A673 (cell line): ENCODE measurements around the gene ZNF273. TPM values are rescaled to one million over a fixed set of nuclear protein-coding genes. Genes with fewer than 3 reads are reported as not detected.
"Not testable (repeated sequence)": the region's sequence is repeated elsewhere in the genome, so short reads cannot be mapped to it uniquely, and the experiment has no call there.

Experiments
- BruUV-seq: library from RNA; stranded (reverse); fragments of 400-500 nt; replicated peaks from 2 replicates; lab custom pipeline; 2021; lab: Mats Ljungman, UMichigan
- CTCF ChIA-PET: fragments of 300-600 bp; sonication (Branson Sonifier 250); formaldehyde crosslinking; loops from one replicate; lab custom pipeline; 2022; ENCODE audit warnings: antibody characterized with exemption; lab: Charles Lee
- POLR2A ChIA-PET: fragments of 300-600 bp; sonication (Branson Sonifier 250); formaldehyde crosslinking; loops from one replicate; lab custom pipeline; 2022; ENCODE audit warnings: antibody characterized with exemption; ENCODE audit not compliant: low non-redundant PET; lab: Charles Lee
- DNase-seq: peaks from one replicate; pipeline ENCODE4 v3.0.0-alpha.2; 2015; ENCODE audit warnings: low spot score
- H3K27ac ChIP-seq: fragments of 200-600 bp; sonication (generic); 2 replicates; pipeline ENCODE4 v1.5.1; 2016; ENCODE audit warnings: mixed run types, low read depth, mild to moderate bottlenecking, mixed read lengths, antibody characterized with exemption, low read length; ENCODE audit not compliant: poor library complexity, severe bottlenecking
- H3K27me3 ChIP-seq: fragments of 200-600 bp; sonication (generic); replicated peaks from 2 replicates; pipeline ENCODE4 v1.6.1; 2017; ENCODE audit warnings: mixed run types, low read depth, mild to moderate bottlenecking, mixed read lengths, antibody characterized with exemption, low read length; ENCODE audit not compliant: insufficient read depth, poor library complexity
- H3K36me3 ChIP-seq: fragments of 200-600 bp; sonication (generic); 2 replicates; pipeline ENCODE4 v1.6.1; 2016; ENCODE audit warnings: mixed run types, mild to moderate bottlenecking, mixed read lengths, antibody characterized with exemption, low read length; ENCODE audit not compliant: insufficient read depth, poor library complexity, severe bottlenecking
- H3K4me1 ChIP-seq: fragments of 200-600 bp; sonication (generic); 2 replicates; pipeline ENCODE4 v1.6.1; 2017; ENCODE audit warnings: mixed run types, mild to moderate bottlenecking, mixed read lengths, antibody characterized with exemption, low read length; ENCODE audit not compliant: insufficient read depth, poor library complexity, severe bottlenecking
- H3K4me3 ChIP-seq: fragments of 200-600 bp; sonication (generic); 2 replicates; pipeline ENCODE4 v1.5.1; 2016; ENCODE audit warnings: low read depth, mixed run types, mild to moderate bottlenecking, mixed read lengths, low read length; ENCODE audit not compliant: poor library complexity, severe bottlenecking
- H3K9me3 ChIP-seq: fragments of 200-600 bp; sonication (generic); 2 replicates; pipeline ENCODE4 v1.6.1; 2016; ENCODE audit warnings: mixed run types, low read depth, mild to moderate bottlenecking, mixed read lengths, antibody characterized with exemption, low read length; ENCODE audit not compliant: poor library complexity, severe bottlenecking
- CTCF ChIP-seq: fragments of 300-800, 200-600 bp; sonication (generic); conservative IDR thresholded peaks from 2 replicates; pipeline ENCODE4 v1.5.1; 2017; ENCODE audit warnings: low read depth, mild to moderate bottlenecking, antibody characterized with exemption, low read length, moderate library complexity, mixed read lengths
- EZH2 ChIP-seq: fragments of 200-600 bp; sonication (generic); IDR thresholded peaks from 2 replicates; pipeline ENCODE4 v1.6.1; 2017; ENCODE audit warnings: borderline replicate concordance, low read depth, mild to moderate bottlenecking, mixed read lengths, antibody characterized with exemption, low read length; ENCODE audit not compliant: poor library complexity, severe bottlenecking
- intact Hi-C: fragments of 100-400 bp; cut with micrococcal nuclease; formaldehyde crosslinking; loops from one replicate; pipeline ENCODE4 v1.10.0; 2022; ENCODE audit not compliant: unreplicated experiment
- total RNA-seq: library from RNA; stranded (reverse); gene quantifications from 2 replicates; pipeline ENCODE4 v1.2.3, GENCODE V29; 2021

ZNF273 gene
- total RNA-seq, 1 experiment from 2014 or later = 10.1 TPM

GRCh38 chr7:64908358-64908757 lies 5.3 kb downstream of the ZNF273 start:
- peaks cover 6% of the 10 kb centered on the region for H3K36me3 ChIP-seq
- no peaks in the 10 kb centered on the region for H3K27me3 ChIP-seq
- intact Hi-C loops = no loop called here
- POLR2A ChIA-PET = no interaction called here
- CTCF ChIA-PET = no interaction called here
- no TSS peak for BruUV-seq
- H3K4me1 ChIP-seq = peaks cover 8% of the 10 kb centered on the region
- no peak overlapping the region for H3K27ac ChIP-seq
- H3K9me3 ChIP-seq = peaks cover 26% of the 10 kb centered on the region
- no peak for DNase-seq
- TF ChIP-seq CTCF = no peak
- TF ChIP-seq EZH2 = no peak
- no peak overlapping the region for H3K4me3 ChIP-seq

GRCh38 chr7:64914557-64914956 lies 11.5 kb downstream of the ZNF273 start:
- no peak for DNase-seq
- POLR2A ChIA-PET = no interaction called here

GRCh38 chr7:64915301-64915700 lies 12.2 kb downstream of the ZNF273 start:
- intact Hi-C loops, CTCF ChIA-PET: not testable (repeated sequence)
- peaks cover 26% of the 10 kb centered on the region for H3K36me3 ChIP-seq

More at GRCh38 chr7:64914557-64914956, 11.5 kb downstream of the ZNF273 start:
- no peak for TF ChIP-seq EZH2
- TF ChIP-seq CTCF = no peak
- Histone ChIP-seq H3K27ac (no peak overlapping the region), H3K36me3 (peaks cover 19% of the 10 kb centered on the region), H3K27me3 (no peaks in the 10 kb centered on the region), H3K9me3 (peaks cover 47% of the 10 kb centered on the region), H3K4me1 (no peaks in the 10 kb centered on the region), H3K4me3 (no peak overlapping the region)
- CTCF ChIA-PET = no interaction called here
- BruUV-seq = no TSS peak
- intact Hi-C loops = no loop called here

GRCh38 chr7:64928252-64929187 lies 25.4 kb downstream of the ZNF273 start:
- POLR2A ChIA-PET, H3K4me1 ChIP-seq, DNase-seq, intact Hi-C loops, H3K27me3 ChIP-seq, BruUV-seq, CTCF ChIA-PET, H3K4me3 ChIP-seq, H3K27ac ChIP-seq: not testable (repeated sequence)
- peaks cover 50% of the 10 kb centered on the region for H3K36me3 ChIP-seq
- H3K9me3 ChIP-seq = peaks cover 59% of the 10 kb centered on the region

More at GRCh38 chr7:64915301-64915700, 12.2 kb downstream of the ZNF273 start:
- H3K9me3 ChIP-seq = peaks cover 41% of the 10 kb centered on the region
- DNase-seq, H3K27me3 ChIP-seq, POLR2A ChIA-PET, H3K4me3 ChIP-seq, H3K27ac ChIP-seq, H3K4me1 ChIP-seq, BruUV-seq: not testable (repeated sequence)
